AML-193 (cell line): ENCODE data around the gene RPUSD1.

Experiments
- DNase-seq, 2 experiments: peaks; one replicate each; lab custom pipeline; 2025; lab: John Stamatoyannopoulos, UW

Gene RPUSD1

GRCh38 chr16:818592-818991, 30.4 kb upstream of the RPUSD1 start:
- no peak for DNase-seq

- DNase-seq = no peak
Observed at GRCh38 chr16:818132-818531, 30.0 kb upstream of the RPUSD1 start.

- DNase-seq = no peak
Observed at GRCh38 chr16:817001-817906, 29.1 kb upstream of the RPUSD1 start.

GRCh38 chr16:815861-816260, 27.7 kb upstream of the RPUSD1 start:
- no peak for DNase-seq

GRCh38 chr16:814974-815373, 26.8 kb upstream of the RPUSD1 start:
- DNase-seq = no peak

- no peak for DNase-seq
Observed at GRCh38 chr16:813916-814412, 25.8 kb upstream of the RPUSD1 start.

GRCh38 chr16:813204-813915, 25.2 kb upstream of the RPUSD1 start:
- no peak for DNase-seq

- DNase-seq = no peak
Observed at GRCh38 chr16:808085-808386, 19.9 kb upstream of the RPUSD1 start.

- DNase-seq = peak; percentile 86
Observed at GRCh38 chr16:807347-808084, 19.3 kb upstream of the RPUSD1 start.

- no peak for DNase-seq
Observed at GRCh38 chr16:805474-805873, 17.3 kb upstream of the RPUSD1 start.

GRCh38 chr16:804193-805048, 16.2 kb upstream of the RPUSD1 start:
- no peak for DNase-seq

- DNase-seq = no peak
Observed at GRCh38 chr16:803754-804080, 15.5 kb upstream of the RPUSD1 start.

GRCh38 chr16:802914-803753, 15.0 kb upstream of the RPUSD1 start:
- no peak for DNase-seq

GRCh38 chr16:802461-802860, 14.3 kb upstream of the RPUSD1 start:
- DNase-seq = no peak

- no peak for DNase-seq
Observed at GRCh38 chr16:801584-802363, 13.6 kb upstream of the RPUSD1 start.

- DNase-seq = no peak
Observed at GRCh38 chr16:800834-801511, 12.8 kb upstream of the RPUSD1 start.

- DNase-seq = no peak
Observed at GRCh38 chr16:799948-800833, 12.0 kb upstream of the RPUSD1 start, which contains the start of gene GNG13. GNG13 (minus strand) TSS chr16:800734; CDS start chr16:799077, 1,657 bp downstream.
